Neural cell (in vitro differentiated cells): ENCODE data around the gene ZNF384. TPM values are rescaled to one million over a fixed set of nuclear protein-coding genes. Genes with fewer than 3 reads are reported as not detected.

Experiments
- H2AFZ ChIP-seq: fragments of 200-600, 300-800 bp; sonication (generic), shearing (Covaris generic); 2 replicates; pipeline ENCODE4 v1.6.0; 2014; ENCODE audit warnings: low read depth, mild to moderate bottlenecking, antibody characterized with exemption, low read length, moderate library complexity
- H3F3A ChIP-seq: fragments of 200-600 bp; shearing (Covaris generic); 2 replicates; pipeline ENCODE4 v1.6.1; 2016; ENCODE audit warnings: mild to moderate bottlenecking, moderate library complexity, mixed read lengths, antibody characterized with exemption, low read length; ENCODE audit not compliant: insufficient read depth, poor library complexity, severe bottlenecking
- H3K27ac ChIP-seq: fragments of 200-600, 300-800 bp; sonication (generic), shearing (Covaris generic); 2 replicates; pipeline ENCODE4 v1.5.1; 2014; ENCODE audit warnings: mild to moderate bottlenecking, low read length, moderate library complexity
- H3K27me3 ChIP-seq: fragments of 300-800, 200-600 bp; sonication (generic), shearing (Covaris generic); 2 replicates; pipeline ENCODE4 v1.6.0; 2014; ENCODE audit warnings: mild to moderate bottlenecking, low read depth, low read length, moderate library complexity; ENCODE audit not compliant: insufficient read depth
- H3K36me3 ChIP-seq: fragments of 300-800, 200-600 bp; sonication (generic), shearing (Covaris generic); 2 replicates; pipeline ENCODE4 v1.5.1; 2014; ENCODE audit warnings: mild to moderate bottlenecking, antibody characterized with exemption, low read length, moderate library complexity; ENCODE audit not compliant: insufficient read depth
- H3K4me2 ChIP-seq: fragments of 300-800, 200-600 bp; sonication (generic), shearing (Covaris generic); 2 replicates; pipeline ENCODE4 v1.6.0; 2014; ENCODE audit warnings: mild to moderate bottlenecking, low read length
- H3K4me3 ChIP-seq: fragments of 300-800, 200-600 bp; sonication (generic), shearing (Covaris generic); 2 replicates; pipeline ENCODE4 v1.5.1; 2014; ENCODE audit warnings: mild to moderate bottlenecking, low read length, moderate library complexity
- H3K79me2 ChIP-seq: fragments of 200-600 bp; shearing (Covaris generic); replicated peaks from 2 replicates; pipeline ENCODE4 v1.6.0; 2014; ENCODE audit warnings: mild to moderate bottlenecking, low read length, moderate library complexity; ENCODE audit not compliant: insufficient read depth
- H3K9ac ChIP-seq: fragments of 300-800, 200-600 bp; sonication (generic), shearing (Covaris generic); 2 replicates; pipeline ENCODE4 v1.6.1; 2016; ENCODE audit warnings: mild to moderate bottlenecking, low read length, mixed read lengths
- H3K9me2 ChIP-seq: fragments of 200-600 bp; shearing (Covaris generic); 2 replicates; pipeline ENCODE4 v1.6.1; 2016; ENCODE audit warnings: mild to moderate bottlenecking, low read length, mixed read lengths; ENCODE audit not compliant: insufficient read depth
- H3K9me3 ChIP-seq: fragments of 200-600, 300-800 bp; sonication (generic), shearing (Covaris generic); 2 replicates; pipeline ENCODE4 v1.6.1; 2016; ENCODE audit warnings: mild to moderate bottlenecking, mixed run types, low read length, moderate library complexity, mixed read lengths
- H4K20me1 ChIP-seq: fragments of 200-600 bp; shearing (Covaris generic); 2 replicates; pipeline ENCODE4 v1.6.1; 2016; ENCODE audit warnings: mild to moderate bottlenecking, mixed run types; ENCODE audit not compliant: insufficient read depth
- EP300 ChIP-seq: fragments of 450-650 bp; conservative IDR thresholded peaks from 2 replicates; pipeline ENCODE4 v1.6.1; 2014; ENCODE audit warnings: antibody characterized with exemption, mild to moderate bottlenecking, moderate library complexity; ENCODE audit not compliant: poor library complexity, severe bottlenecking
- EZH2 ChIP-seq: fragments of 200-600, 300-800 bp; shearing (Covaris generic), sonication (generic); IDR thresholded peaks from 2 replicates; pipeline ENCODE4 v1.6.1; 2014; ENCODE audit warnings: antibody characterized with exemption, low read length, borderline replicate concordance, mild to moderate bottlenecking; ENCODE audit not compliant: insufficient read depth, poor library complexity, severe bottlenecking
- MXI1 ChIP-seq: fragments of 450-650 bp; conservative IDR thresholded peaks from 2 replicates; pipeline ENCODE4 v1.6.1; 2014; ENCODE audit warnings: antibody characterized with exemption, mild to moderate bottlenecking; ENCODE audit not compliant: poor library complexity, severe bottlenecking
- POLR2AphosphoS5 ChIP-seq: IDR thresholded peaks from 2 replicates; pipeline ENCODE4 v1.6.1; 2012
- RAD21 ChIP-seq: fragments of 450-650 bp; conservative IDR thresholded peaks from 2 replicates; pipeline ENCODE4 v1.6.1; 2014; ENCODE audit warnings: antibody characterized with exemption, mild to moderate bottlenecking, moderate library complexity
- SMC3 ChIP-seq: fragments of 450-650 bp; conservative IDR thresholded peaks from 2 replicates; pipeline ENCODE4 v1.6.1; 2014; ENCODE audit warnings: antibody characterized with exemption, mild to moderate bottlenecking, moderate library complexity; ENCODE audit not compliant: poor library complexity
- TAF1 ChIP-seq: IDR thresholded peaks from 2 replicates; pipeline ENCODE4 v1.6.1; 2012; ENCODE audit warnings: low read depth
- polyA plus RNA-seq: library from polyadenylated mRNA; depleted of rRNA; stranded (reverse); fragments of >200 nt; gene quantifications from 2 replicates; pipeline ENCODE4 v1.2.3, GENCODE V29; 2014
- TF ChIP-seq, protein P1 (sequence below): fragments of 450-650 bp; IDR thresholded peaks from 2 replicates; pipeline ENCODE4 v1.5.1; 2014; ENCODE audit warnings: antibody characterized with exemption, mild to moderate bottlenecking, moderate library complexity; ENCODE audit not compliant: poor library complexity, severe bottlenecking
- TF ChIP-seq, protein P2 (sequence below): IDR thresholded peaks from 2 replicates; pipeline ENCODE4 v1.6.1; 2012; ENCODE audit warnings: borderline replicate concordance

ZNF384 gene
- polyA plus RNA-seq, 1 donor from 2014 or later, result 25.8 TPM

DNA sequence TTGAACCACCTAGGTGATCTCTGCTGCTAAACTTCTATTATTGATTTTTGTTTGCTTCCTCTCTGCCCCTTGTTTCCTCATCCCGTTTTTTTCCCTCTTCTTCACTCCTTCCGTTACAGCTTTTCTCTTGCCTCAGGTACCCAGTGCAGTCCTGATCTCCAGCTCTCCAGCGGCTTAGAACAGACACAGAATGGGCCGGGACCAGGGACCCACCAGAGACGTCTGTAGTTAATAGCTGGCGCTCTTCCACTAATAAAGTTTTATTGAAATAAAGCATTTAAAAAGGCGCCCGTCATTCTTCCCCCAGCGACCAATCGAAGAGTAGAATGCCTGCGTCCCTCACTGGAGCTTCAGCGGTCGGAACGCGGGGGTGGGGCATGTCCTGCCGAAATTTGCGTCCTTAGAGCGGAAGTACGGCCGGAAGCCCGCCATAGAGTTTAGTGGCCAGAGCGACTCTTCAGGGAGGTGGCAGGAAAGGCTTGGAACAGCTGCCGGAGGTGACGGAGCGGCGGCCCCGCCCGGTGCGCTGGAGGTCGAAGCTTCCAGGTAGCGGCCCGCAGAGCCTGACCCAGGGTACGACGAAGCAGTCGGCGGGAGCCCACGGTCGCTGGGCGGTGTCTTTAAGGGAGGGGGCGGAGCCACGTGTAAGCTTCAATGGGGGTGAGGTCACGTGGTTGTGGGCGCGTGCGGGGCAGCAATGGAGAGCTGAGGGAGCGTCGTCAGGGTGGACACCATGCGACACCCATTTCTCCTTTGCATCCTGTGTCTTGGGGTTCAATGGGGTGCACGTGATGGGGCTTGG lies 34.6 kb upstream of the ZNF384 start, which contains the start of gene COPS7A:
Gene COPS7A, plus strand, starts transcription at position 440 of the 802 bp plus-strand sequence. CDS start 611 bp downstream, outside the sequence.
- H2AFZ ChIP-seq, result peak within 1 kb of the TSS; percentile 100
- H3K27me3 ChIP-seq, result no peaks in the 10 kb centered on the region
- H3F3A ChIP-seq, result peaks cover 4% of the 10 kb centered on the region
- H3K9me2 ChIP-seq, result no peaks in the 10 kb centered on the region
- TF ChIP-seq SMC3 (peak; percentile 39), RAD21 (no peak), POLR2AphosphoS5 (peak; percentile 85), EP300 (peak; percentile 57), EZH2 (no peak), MXI1 (peak; percentile 95), TAF1 (no peak)
- TF ChIP-seq, protein P1, sequence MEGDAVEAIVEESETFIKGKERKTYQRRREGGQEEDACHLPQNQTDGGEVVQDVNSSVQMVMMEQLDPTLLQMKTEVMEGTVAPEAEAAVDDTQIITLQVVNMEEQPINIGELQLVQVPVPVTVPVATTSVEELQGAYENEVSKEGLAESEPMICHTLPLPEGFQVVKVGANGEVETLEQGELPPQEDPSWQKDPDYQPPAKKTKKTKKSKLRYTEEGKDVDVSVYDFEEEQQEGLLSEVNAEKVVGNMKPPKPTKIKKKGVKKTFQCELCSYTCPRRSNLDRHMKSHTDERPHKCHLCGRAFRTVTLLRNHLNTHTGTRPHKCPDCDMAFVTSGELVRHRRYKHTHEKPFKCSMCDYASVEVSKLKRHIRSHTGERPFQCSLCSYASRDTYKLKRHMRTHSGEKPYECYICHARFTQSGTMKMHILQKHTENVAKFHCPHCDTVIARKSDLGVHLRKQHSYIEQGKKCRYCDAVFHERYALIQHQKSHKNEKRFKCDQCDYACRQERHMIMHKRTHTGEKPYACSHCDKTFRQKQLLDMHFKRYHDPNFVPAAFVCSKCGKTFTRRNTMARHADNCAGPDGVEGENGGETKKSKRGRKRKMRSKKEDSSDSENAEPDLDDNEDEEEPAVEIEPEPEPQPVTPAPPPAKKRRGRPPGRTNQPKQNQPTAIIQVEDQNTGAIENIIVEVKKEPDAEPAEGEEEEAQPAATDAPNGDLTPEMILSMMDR, result peak; percentile 11
- TF ChIP-seq, protein P2, sequence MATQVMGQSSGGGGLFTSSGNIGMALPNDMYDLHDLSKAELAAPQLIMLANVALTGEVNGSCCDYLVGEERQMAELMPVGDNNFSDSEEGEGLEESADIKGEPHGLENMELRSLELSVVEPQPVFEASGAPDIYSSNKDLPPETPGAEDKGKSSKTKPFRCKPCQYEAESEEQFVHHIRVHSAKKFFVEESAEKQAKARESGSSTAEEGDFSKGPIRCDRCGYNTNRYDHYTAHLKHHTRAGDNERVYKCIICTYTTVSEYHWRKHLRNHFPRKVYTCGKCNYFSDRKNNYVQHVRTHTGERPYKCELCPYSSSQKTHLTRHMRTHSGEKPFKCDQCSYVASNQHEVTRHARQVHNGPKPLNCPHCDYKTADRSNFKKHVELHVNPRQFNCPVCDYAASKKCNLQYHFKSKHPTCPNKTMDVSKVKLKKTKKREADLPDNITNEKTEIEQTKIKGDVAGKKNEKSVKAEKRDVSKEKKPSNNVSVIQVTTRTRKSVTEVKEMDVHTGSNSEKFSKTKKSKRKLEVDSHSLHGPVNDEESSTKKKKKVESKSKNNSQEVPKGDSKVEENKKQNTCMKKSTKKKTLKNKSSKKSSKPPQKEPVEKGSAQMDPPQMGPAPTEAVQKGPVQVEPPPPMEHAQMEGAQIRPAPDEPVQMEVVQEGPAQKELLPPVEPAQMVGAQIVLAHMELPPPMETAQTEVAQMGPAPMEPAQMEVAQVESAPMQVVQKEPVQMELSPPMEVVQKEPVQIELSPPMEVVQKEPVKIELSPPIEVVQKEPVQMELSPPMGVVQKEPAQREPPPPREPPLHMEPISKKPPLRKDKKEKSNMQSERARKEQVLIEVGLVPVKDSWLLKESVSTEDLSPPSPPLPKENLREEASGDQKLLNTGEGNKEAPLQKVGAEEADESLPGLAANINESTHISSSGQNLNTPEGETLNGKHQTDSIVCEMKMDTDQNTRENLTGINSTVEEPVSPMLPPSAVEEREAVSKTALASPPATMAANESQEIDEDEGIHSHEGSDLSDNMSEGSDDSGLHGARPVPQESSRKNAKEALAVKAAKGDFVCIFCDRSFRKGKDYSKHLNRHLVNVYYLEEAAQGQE, result no peak
- H3K9ac ChIP-seq, result peak within 1 kb of the TSS; percentile 71
- peak within 1 kb of the TSS; percentile 79 for H3K4me2 ChIP-seq
- peak within 1 kb of the TSS; percentile 69 for H3K4me3 ChIP-seq
- no peaks in the 10 kb centered on the region for H3K79me2 ChIP-seq
- H3K9me3 ChIP-seq, result no peaks in the 10 kb centered on the region
- no peaks in the 10 kb centered on the region for H4K20me1 ChIP-seq
- H3K27ac ChIP-seq, result peak within 1 kb of the TSS; percentile 87
- H3K36me3 ChIP-seq, result no peaks in the 10 kb centered on the region

DNA sequence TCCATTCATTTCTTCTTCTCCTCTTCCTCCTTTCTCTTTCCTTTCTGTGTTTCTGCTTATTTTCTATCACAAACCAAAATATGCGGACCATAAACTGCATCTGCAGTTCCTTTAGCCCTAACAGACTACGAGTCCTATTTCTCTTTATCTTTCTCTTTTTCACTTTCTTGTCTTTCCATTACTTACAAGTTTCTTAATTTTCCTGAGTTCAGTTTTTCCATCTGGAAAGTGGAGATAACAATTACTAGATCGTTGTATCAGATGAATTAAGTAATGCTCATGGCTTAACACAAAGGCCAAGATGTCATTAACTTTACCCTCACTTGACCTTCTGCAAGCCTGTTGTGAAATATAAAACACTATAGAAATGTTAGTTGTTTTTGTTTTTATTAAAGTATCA lies 33.7 kb upstream of the ZNF384 start:
- TF ChIP-seq POLR2AphosphoS5 (no peak), MXI1 (no peak), RAD21 (no peak), TAF1 (no peak), EZH2 (no peak), EP300 (no peak), SMC3 (no peak)
- TF ChIP-seq, protein P2, result no peak
- TF ChIP-seq, protein P1, result no peak
- no peaks in the 10 kb centered on the region for H3K36me3 ChIP-seq
- H4K20me1 ChIP-seq, result no peaks in the 10 kb centered on the region
- H3K9ac ChIP-seq, result peak overlapping the region; percentile 71
- no peaks in the 10 kb centered on the region for H3K27me3 ChIP-seq
- peak overlapping the region; percentile 100 for H2AFZ ChIP-seq
- H3K9me2 ChIP-seq, result no peaks in the 10 kb centered on the region
- H3K4me2 ChIP-seq, result peak overlapping the region; percentile 79
- H3K4me3 ChIP-seq, result peak overlapping the region; percentile 69
- peak overlapping the region; percentile 87 for H3K27ac ChIP-seq
- H3F3A ChIP-seq, result peaks cover 4% of the 10 kb centered on the region
- H3K9me3 ChIP-seq, result no peaks in the 10 kb centered on the region
- H3K79me2 ChIP-seq, result no peaks in the 10 kb centered on the region
